T-helper 1 cell treated with Interleukin-12 subunit alpha and Interleukin-12 subunit beta and Interleukin-4 antibody, amounts not matched to agents 30 μg/mL and 1 μg/mL, for 36 hours (primary cell): ENCODE data around the gene LRRC55.

Experiments used
- H3K27ac Mint-ChIP-seq: one replicate; pipeline ENCODE4 v1.8.0; 2021; ENCODE audit warnings: mild to moderate bottlenecking, mixed read lengths
- H3K27me3 Mint-ChIP-seq: one replicate; pipeline ENCODE4 v1.8.0; 2021; ENCODE audit warnings: low read depth, mixed read lengths
- H3K36me3 Mint-ChIP-seq: one replicate; pipeline ENCODE4 v1.8.0; 2021; ENCODE audit warnings: low read depth, mixed read lengths
- H3K4me1 Mint-ChIP-seq: one replicate; pipeline ENCODE4 v1.8.0; 2021; ENCODE audit warnings: low read depth, mixed read lengths
- H3K4me3 Mint-ChIP-seq: one replicate; pipeline ENCODE4 v1.8.0; 2021; ENCODE audit warnings: mild to moderate bottlenecking, moderate library complexity, mixed read lengths
- H3K9me3 Mint-ChIP-seq: one replicate; pipeline ENCODE4 v1.8.0; 2021; ENCODE audit warnings: mixed read lengths

Gene LRRC55

GRCh38 chr11:57174656-57175055 is 7.1 kb upstream of the LRRC55 start:
- Mint-ChIP-seq H3K9me3 (no peaks in the 10 kb centered on the region), H3K36me3 (no peaks in the 10 kb centered on the region), H3K27ac (no peak overlapping the region), H3K27me3 (peaks cover 23% of the 10 kb centered on the region), H3K4me1 (no peaks in the 10 kb centered on the region), H3K4me3 (no peak overlapping the region)

GRCh38 chr11:57175478-57175877 is 6.3 kb upstream of the LRRC55 start:
- Mint-ChIP-seq H3K9me3 (no peaks in the 10 kb centered on the region), H3K27ac (no peak overlapping the region), H3K36me3 (no peaks in the 10 kb centered on the region), H3K4me3 (no peak overlapping the region), H3K27me3 (peaks cover 31% of the 10 kb centered on the region), H3K4me1 (peaks cover under 1% of the 10 kb centered on the region)

GRCh38 chr11:57178334-57178733 is 3.4 kb upstream of the LRRC55 start:
- H3K36me3 Mint-ChIP-seq = no peaks in the 10 kb centered on the region
- H3K27ac Mint-ChIP-seq = no peak overlapping the region
- peaks cover 36% of the 10 kb centered on the region for H3K27me3 Mint-ChIP-seq

GRCh38 chr11:57179681-57180080 is 2.1 kb upstream of the LRRC55 start:
- H3K4me1 Mint-ChIP-seq = peaks cover 2% of the 10 kb centered on the region
- peaks cover 36% of the 10 kb centered on the region for H3K27me3 Mint-ChIP-seq
- H3K4me3 Mint-ChIP-seq = no peak overlapping the region
- no peaks in the 10 kb centered on the region for H3K36me3 Mint-ChIP-seq
- H3K27ac Mint-ChIP-seq = no peak overlapping the region
- H3K9me3 Mint-ChIP-seq = no peaks in the 10 kb centered on the region

More at GRCh38 chr11:57178334-57178733, 3.4 kb upstream of the LRRC55 start:
- Mint-ChIP-seq H3K9me3 (no peaks in the 10 kb centered on the region), H3K4me3 (no peak overlapping the region), H3K4me1 (peaks cover 2% of the 10 kb centered on the region)

GRCh38 chr11:57180081-57180561 is 1.6 kb upstream of the LRRC55 start:
- Mint-ChIP-seq H3K4me1 (peaks cover 2% of the 10 kb centered on the region), H3K9me3 (no peaks in the 10 kb centered on the region), H3K27ac (no peak overlapping the region), H3K27me3 (peaks cover 34% of the 10 kb centered on the region), H3K36me3 (no peaks in the 10 kb centered on the region), H3K4me3 (no peak overlapping the region)

GRCh38 chr11:57180964-57181363 is 789 bp upstream of the LRRC55 start:
- H3K27ac Mint-ChIP-seq = no peak overlapping the region
- peaks cover 26% of the 10 kb centered on the region for H3K27me3 Mint-ChIP-seq
- H3K4me3 Mint-ChIP-seq = no peak overlapping the region
- peaks cover 2% of the 10 kb centered on the region for H3K4me1 Mint-ChIP-seq
- H3K9me3 Mint-ChIP-seq = no peaks in the 10 kb centered on the region
- no peaks in the 10 kb centered on the region for H3K36me3 Mint-ChIP-seq

GRCh38 chr11:57182896-57183295 is 1.1 kb downstream of the LRRC55 start:
- peaks cover 24% of the 10 kb centered on the region for H3K27me3 Mint-ChIP-seq
- H3K36me3 Mint-ChIP-seq = no peaks in the 10 kb centered on the region
- H3K4me1 Mint-ChIP-seq = peaks cover 2% of the 10 kb centered on the region
- H3K27ac Mint-ChIP-seq = no peak overlapping the region
- no peaks in the 10 kb centered on the region for H3K9me3 Mint-ChIP-seq
- H3K4me3 Mint-ChIP-seq = no peak overlapping the region

GRCh38 chr11:57190548-57190947 is 8.8 kb downstream of the LRRC55 start:
- Mint-ChIP-seq H3K27ac (no peak overlapping the region), H3K4me3 (no peak overlapping the region), H3K27me3 (no peaks in the 10 kb centered on the region), H3K9me3 (no peaks in the 10 kb centered on the region), H3K36me3 (no peaks in the 10 kb centered on the region), H3K4me1 (no peaks in the 10 kb centered on the region)

GRCh38 chr11:57191311-57192219 is 9.8 kb downstream of the LRRC55 start:
- Mint-ChIP-seq H3K27me3 (no peaks in the 10 kb centered on the region), H3K9me3 (no peaks in the 10 kb centered on the region), H3K4me1 (no peaks in the 10 kb centered on the region), H3K36me3 (no peaks in the 10 kb centered on the region), H3K27ac (no peak overlapping the region), H3K4me3 (no peak overlapping the region)

- H3K36me3 Mint-ChIP-seq = no peaks in the 10 kb centered on the region
- no peak overlapping the region for H3K4me3 Mint-ChIP-seq
- H3K27me3 Mint-ChIP-seq = no peaks in the 10 kb centered on the region
- no peaks in the 10 kb centered on the region for H3K4me1 Mint-ChIP-seq
- no peak overlapping the region for H3K27ac Mint-ChIP-seq
- H3K9me3 Mint-ChIP-seq = no peaks in the 10 kb centered on the region
These were observed 10.6 kb downstream of the LRRC55 start for GRCh38 chr11:57192316-57192715.

- Mint-ChIP-seq H3K36me3 (no peaks in the 10 kb centered on the region), H3K4me3 (no peak overlapping the region), H3K4me1 (no peaks in the 10 kb centered on the region), H3K27me3 (no peaks in the 10 kb centered on the region), H3K27ac (no peak overlapping the region), H3K9me3 (no peaks in the 10 kb centered on the region)
These were observed 14.8 kb downstream of the LRRC55 start for GRCh38 chr11:57196596-57196995.

- H3K4me3 Mint-ChIP-seq = no peak overlapping the region
- H3K9me3 Mint-ChIP-seq = no peaks in the 10 kb centered on the region
- no peaks in the 10 kb centered on the region for H3K4me1 Mint-ChIP-seq
- H3K27me3 Mint-ChIP-seq = no peaks in the 10 kb centered on the region
- no peaks in the 10 kb centered on the region for H3K36me3 Mint-ChIP-seq
- H3K27ac Mint-ChIP-seq = no peak overlapping the region
These were observed 16.0 kb downstream of the LRRC55 start for GRCh38 chr11:57197762-57198161.

- Mint-ChIP-seq H3K36me3 (no peaks in the 10 kb centered on the region), H3K4me1 (no peaks in the 10 kb centered on the region), H3K27me3 (no peaks in the 10 kb centered on the region), H3K9me3 (no peaks in the 10 kb centered on the region), H3K4me3 (no peak overlapping the region), H3K27ac (no peak overlapping the region)
These were observed 17.6 kb downstream of the LRRC55 start for GRCh38 chr11:57199330-57199729.

GRCh38 chr11:57200917-57201316 is 19.2 kb downstream of the LRRC55 start:
- Mint-ChIP-seq H3K9me3 (no peaks in the 10 kb centered on the region), H3K27me3 (no peaks in the 10 kb centered on the region), H3K4me3 (no peak overlapping the region), H3K4me1 (no peaks in the 10 kb centered on the region), H3K27ac (no peak overlapping the region), H3K36me3 (no peaks in the 10 kb centered on the region)

- no peak overlapping the region for H3K4me3 Mint-ChIP-seq
- H3K36me3 Mint-ChIP-seq = no peaks in the 10 kb centered on the region
- H3K27me3 Mint-ChIP-seq = no peaks in the 10 kb centered on the region
- no peaks in the 10 kb centered on the region for H3K4me1 Mint-ChIP-seq
- H3K9me3 Mint-ChIP-seq = no peaks in the 10 kb centered on the region
- H3K27ac Mint-ChIP-seq = no peak overlapping the region
These were observed 20.5 kb downstream of the LRRC55 start for GRCh38 chr11:57202281-57202680.
